Spleen (tissue), 11 donors: Measurements from ENCODE around the gene RANBP17. TPM values are rescaled to one million over a fixed set of nuclear protein-coding genes. Genes with fewer than 3 reads are reported as not detected.
"Not testable (repeated sequence)": the region's sequence is repeated elsewhere in the genome, so short reads cannot be mapped to it uniquely, and the experiment has no call there.

Experiments used
- DNase-seq: peaks from one replicate; pipeline ENCODE4 v3.0.0-alpha.2; 2020
- H3K27ac ChIP-seq, 8 donors: fragments of 200-600 bp; sonication (generic) in 7 of 8; 1 replicate in 4 of 8; 2 replicates in 4 of 8; pipeline versions ENCODE4 v1.5.0 to v1.8.0; 2016 to 2021; ENCODE audit warnings: inconsistent platforms in 4 of 8, mild to moderate bottlenecking in 4 of 8, moderate library complexity in 1 of 8
- H3K27me3 ChIP-seq, 7 donors: fragments of 200-600 bp; sonication (generic) in 6 of 7; replicated peaks in 1 of 7; 1 replicate in 4 of 7; 2 replicates in 3 of 7; pipeline versions ENCODE4 v1.5.0 to v1.8.0; 2016 to 2021; ENCODE audit warnings: inconsistent platforms in 3 of 7, mild to moderate bottlenecking in 1 of 7
- H3K36me3 ChIP-seq, 6 donors: fragments of 200-600 bp; sonication (generic) in 5 of 6; 1 replicate in 4 of 6; 2 replicates in 2 of 6; pipeline versions ENCODE4 v1.5.0 to v1.8.0; 2016 to 2021; ENCODE audit warnings: inconsistent platforms in 2 of 6
- H3K4me1 ChIP-seq, 6 donors: fragments of 200-600 bp; sonication (generic) in 5 of 6; 1 replicate in 3 of 6; 2 replicates in 3 of 6; pipeline versions ENCODE4 v1.5.0 to v1.8.0; 2016 to 2021; ENCODE audit warnings: inconsistent platforms in 3 of 6
- H3K4me3 ChIP-seq, 8 donors: fragments of 200-600 bp; sonication (generic) in 7 of 8; 1 replicate in 4 of 8; 2 replicates in 4 of 8; pipeline versions ENCODE4 v1.5.0 to v1.8.0; 2016 to 2021; ENCODE audit warnings: inconsistent platforms in 4 of 8, mild to moderate bottlenecking in 4 of 8, moderate library complexity in 2 of 8
- H3K9me3 ChIP-seq, 8 donors: fragments of 200-600 bp; sonication (generic) in 7 of 8; 1 replicate in 4 of 8; 2 replicates in 4 of 8; pipeline versions ENCODE4 v1.5.0 to v1.8.0; 2016 to 2021; ENCODE audit warnings: inconsistent platforms in 4 of 8
- CTCF ChIP-seq, 11 experiments: fragments of 200-600 bp in 7 of 11; fragments of 450-650 bp in 4 of 11; sonication (generic) in 4 of 11; IDR thresholded peaks in 8 of 11; conservative IDR thresholded peaks in 3 of 11; 1 replicate in 7 of 11; 2 replicates in 4 of 11; pipeline versions ENCODE4 v1.4.0 to v1.8.0; 2016 to 2021; ENCODE audit warnings: antibody characterized with exemption in 11 of 11, inconsistent platforms in 4 of 11, mild to moderate bottlenecking in 1 of 11
- POLR2A ChIP-seq, 3 donors: fragments of 450-650 bp; IDR thresholded peaks; one replicate each; pipeline ENCODE4 v1.5.1; 2017; ENCODE audit warnings: antibody characterized with exemption in 3 of 3, mild to moderate bottlenecking in 1 of 3
- POLR2AphosphoS5 ChIP-seq, 3 donors: sonication (generic); formaldehyde crosslinking; IDR thresholded peaks; one replicate each; pipeline ENCODE4 v1.5.1; 2017; ENCODE audit warnings: antibody characterized with exemption in 3 of 3
- WGBS, 5 donors: extraction: QIAGEN DNeasy Blood & Tissue Kit in 3 of 5; methylation state at CpG; one replicate each; pipeline versions ENCODE4 v1.1.5 to v1.1.7; 2013 to 2018; 5-methylcytosine and 5-hydroxymethylcytosine counted together
- intact Hi-C: fragments of 100-400 bp; cut with DNase I; formaldehyde crosslinking; loops from one replicate; pipeline ENCODE4 v1.15.0; 2023; ENCODE audit warnings: low total_unique reads
- polyA plus RNA-seq, 3 donors: library from polyadenylated mRNA; stranded (reverse); fragments of 200-250 nt; gene quantifications; one replicate each; pipeline ENCODE4 v1.2.1, GENCODE V29; 2013
- total RNA-seq, 7 donors: library from RNA; depleted of rRNA in 3 of 7; stranded (reverse); fragments of >200 nt in 3 of 7; fragmentation: NEBNext Ultra II Directional in 4 of 7; extraction: Animal tissue kit (Norgen Biotek cat#: 25700) in 4 of 7; gene quantifications; one replicate each; pipeline versions ENCODE4 v1.1.0 to v1.2.1, GENCODE V29; 2016 to 2021
- donor health status: healthy with polysubstance abuse.
- donor health status: DM: no; HTN: no; CAD: no; lungs with moderate emphysema.
- donor health status: DM: no; HTN: no; CAD: no.
- donor health status: Bipolar disorder and iron deficiency.
- donor health status: healthy.
- donor health status: DM: no; HTN: no; CAD: no.
- donor health status: DM: yes; HTN: yes; CAD: no.

Gene RANBP17
- total and polyA plus RNA-seq, 10 donors, result 0.56 to 6.6 (median 3.4) TPM

- intact Hi-C loops, result no loop called here
- Histone ChIP-seq H3K27ac (no peak overlapping the region), H3K36me3 (no peaks in the 10 kb centered on the region), H3K9me3 (no peaks in the 10 kb centered on the region), H3K4me1 (no peaks in the 10 kb centered on the region), H3K4me3 (no peak overlapping the region), H3K27me3 (peaks cover 0 to 4% (median 0%) of the 10 kb centered on the region in 7 donors)
- no peak for DNase-seq
- TF ChIP-seq POLR2AphosphoS5 (IDR thresholded peaks at IDR 0.05) (no peak), CTCF (IDR thresholded peaks at IDR 0.05 in 8 of 11, conservative IDR thresholded peaks at IDR 0.05 in 3 of 11) (no peak), POLR2A (IDR thresholded peaks at IDR 0.05) (no peak)
Measured at GRCh38 chr5:170819824-170820223, 42.0 kb upstream of the RANBP17 start.

GRCh38 chr5:170821257-170821800, 40.5 kb upstream of the RANBP17 start:
- DNase-seq, result no peak
- Histone ChIP-seq H3K36me3 (no peaks in the 10 kb centered on the region), H3K9me3 (peaks cover 0 to 8% (median 0%) of the 10 kb centered on the region in 8 donors), H3K4me1 (no peaks in the 10 kb centered on the region), H3K27me3 (peaks cover 0 to 9% (median 0%) of the 10 kb centered on the region in 7 donors), H3K4me3 (no peak overlapping the region), H3K27ac (no peak overlapping the region)
- intact Hi-C loops, result no loop called here
- 85 to 90% (median 86%) methylated on average over 4 of the region's 4 CpGs for WGBS, 5 donors
- TF ChIP-seq CTCF (IDR thresholded peaks at IDR 0.05 in 8 of 11, conservative IDR thresholded peaks at IDR 0.05 in 3 of 11), result no peak
- no peak for TF ChIP-seq POLR2A (IDR thresholded peaks at IDR 0.05)
- no peak for TF ChIP-seq POLR2AphosphoS5 (IDR thresholded peaks at IDR 0.05)

- H3K36me3 ChIP-seq, result no peaks in the 10 kb centered on the region
- peaks cover 0 to 27% (median 0%) of the 10 kb centered on the region in 7 donors for H3K27me3 ChIP-seq
- no peak overlapping the region for H3K27ac ChIP-seq
- no peak for DNase-seq
- intact Hi-C loops, result no loop called here
- H3K9me3 ChIP-seq, result peaks cover 0 to 8% (median 0%) of the 10 kb centered on the region in 8 donors
- no peaks in the 10 kb centered on the region for H3K4me1 ChIP-seq
- H3K4me3 ChIP-seq, result no peak overlapping the region
- TF ChIP-seq CTCF (IDR thresholded peaks at IDR 0.05 in 8 of 11, conservative IDR thresholded peaks at IDR 0.05 in 3 of 11) (no peak), POLR2AphosphoS5 (IDR thresholded peaks at IDR 0.05) (no peak), POLR2A (IDR thresholded peaks at IDR 0.05) (no peak)
- 76 to 84% (median 83%) methylated on average over 2 of the region's 2 CpGs for WGBS, 5 donors
Measured at GRCh38 chr5:170826117-170826516, 35.7 kb upstream of the RANBP17 start.

- Histone ChIP-seq H3K4me1 (no peaks in the 10 kb centered on the region), H3K27me3 (peaks cover 0 to 21% (median 0%) of the 10 kb centered on the region in 7 donors), H3K4me3 (no peak overlapping the region), H3K36me3 (no peaks in the 10 kb centered on the region), H3K9me3 (no peaks in the 10 kb centered on the region), H3K27ac (no peak overlapping the region)
- no peak for TF ChIP-seq CTCF (IDR thresholded peaks at IDR 0.05 in 8 of 11, conservative IDR thresholded peaks at IDR 0.05 in 3 of 11)
- no peak for TF ChIP-seq POLR2AphosphoS5 (IDR thresholded peaks at IDR 0.05)
- intact Hi-C loops, result no loop called here
- 75 to 85% (median 80%) methylated on average over 7 of the region's 7 CpGs for WGBS, 5 donors
- no peak for DNase-seq
Measured at GRCh38 chr5:170832241-170832640, 29.6 kb upstream of the RANBP17 start.

- H3K27ac ChIP-seq, DNase-seq, H3K9me3 ChIP-seq, H3K36me3 ChIP-seq, intact Hi-C loops, H3K4me1 ChIP-seq, H3K4me3 ChIP-seq: not testable (repeated sequence)
- WGBS, 5 donors, result 90 to 94% (median 92%) methylated on average over 2 of the region's 2 CpGs
- peaks cover 0 to 17% (median 0%) of the 10 kb centered on the region in 7 donors for H3K27me3 ChIP-seq
Measured at GRCh38 chr5:170833981-170834380, 27.8 kb upstream of the RANBP17 start.
